GM12873 (cell line): Measurements from ENCODE around the gene PYGM.

Experiments used
- TF ChIP-seq, protein P1 (sequence below): IDR thresholded peaks from 2 replicates; pipeline ENCODE4 v1.5.1; 2012; ENCODE audit warnings: low read depth, mild to moderate bottlenecking, moderate library complexity, low read length, control low read depth; ENCODE audit not compliant: insufficient read depth; ENCODE audit errors: missing control alignments

The PYGM gene

GRCh38 chr11:64697663-64698375, 62.0 kb downstream of the PYGM start:
- TF ChIP-seq, protein P1, sequence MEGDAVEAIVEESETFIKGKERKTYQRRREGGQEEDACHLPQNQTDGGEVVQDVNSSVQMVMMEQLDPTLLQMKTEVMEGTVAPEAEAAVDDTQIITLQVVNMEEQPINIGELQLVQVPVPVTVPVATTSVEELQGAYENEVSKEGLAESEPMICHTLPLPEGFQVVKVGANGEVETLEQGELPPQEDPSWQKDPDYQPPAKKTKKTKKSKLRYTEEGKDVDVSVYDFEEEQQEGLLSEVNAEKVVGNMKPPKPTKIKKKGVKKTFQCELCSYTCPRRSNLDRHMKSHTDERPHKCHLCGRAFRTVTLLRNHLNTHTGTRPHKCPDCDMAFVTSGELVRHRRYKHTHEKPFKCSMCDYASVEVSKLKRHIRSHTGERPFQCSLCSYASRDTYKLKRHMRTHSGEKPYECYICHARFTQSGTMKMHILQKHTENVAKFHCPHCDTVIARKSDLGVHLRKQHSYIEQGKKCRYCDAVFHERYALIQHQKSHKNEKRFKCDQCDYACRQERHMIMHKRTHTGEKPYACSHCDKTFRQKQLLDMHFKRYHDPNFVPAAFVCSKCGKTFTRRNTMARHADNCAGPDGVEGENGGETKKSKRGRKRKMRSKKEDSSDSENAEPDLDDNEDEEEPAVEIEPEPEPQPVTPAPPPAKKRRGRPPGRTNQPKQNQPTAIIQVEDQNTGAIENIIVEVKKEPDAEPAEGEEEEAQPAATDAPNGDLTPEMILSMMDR: no peak
